Panc1 (cell line): Measurements from ENCODE around the gene CRISPLD2. TPM values are rescaled to one million over a fixed set of nuclear protein-coding genes. Genes with fewer than 3 reads are reported as not detected.
A peak's percentile ranks its signal among the peaks of the same experiment; 100 is the strongest.

Experiments used
- ATAC-seq: fragments of 200-7000 bp; cut with Tn5 transposase; 2 replicates; pipeline ENCODE4 v1.9.1; 2020; ENCODE audit warnings: mild to moderate bottlenecking, moderate library complexity
- BruUV-seq: library from RNA; stranded (reverse); fragments of 400-500 nt; replicated peaks from 2 replicates; lab custom pipeline; 2021; lab: Mats Ljungman, UMichigan
- CTCF ChIA-PET: fragments of 300-600 bp; sonication (Branson Sonifier 250); formaldehyde crosslinking; loops from one replicate; lab custom pipeline; 2022; ENCODE audit warnings: antibody characterized with exemption; lab: Charles Lee
- POLR2A ChIA-PET: fragments of 300-600 bp; sonication (Branson Sonifier 250); formaldehyde crosslinking; loops from one replicate; lab custom pipeline; 2022; ENCODE audit warnings: antibody characterized with exemption; lab: Charles Lee
- DNase-seq: peaks from one replicate; pipeline ENCODE4 v3.0.0-alpha.2; 2010; ENCODE audit warnings: low read depth, low spot score
- H3K27ac ChIP-seq: 2 replicates; pipeline ENCODE4 v1.5.1; 2011; ENCODE audit warnings: mild to moderate bottlenecking, low read length, inconsistent platforms
- H3K27me3 ChIP-seq: fragments of 200-500 bp; sonication (Bioruptor generic); 2 replicates; pipeline ENCODE4 v1.6.0; 2014; ENCODE audit warnings: low read length, inconsistent platforms; ENCODE audit not compliant: control insufficient read depth, insufficient read depth
- H3K36me3 ChIP-seq: fragments of 200-500 bp; sonication (Bioruptor generic); 2 replicates; pipeline ENCODE4 v1.5.1; 2014; ENCODE audit warnings: inconsistent platforms, mild to moderate bottlenecking, low read length, moderate library complexity; ENCODE audit not compliant: control insufficient read depth, insufficient read depth
- H3K4me1 ChIP-seq: 2 replicates; pipeline ENCODE4 v1.5.1; 2011; ENCODE audit warnings: inconsistent platforms, mild to moderate bottlenecking, low read length, moderate library complexity; ENCODE audit not compliant: control insufficient read depth, insufficient read depth
- H3K4me3 ChIP-seq, 2 experiments: 2 replicates each; pipeline ENCODE4 v1.5.1; 2011 to 2012; ENCODE audit warnings: low read depth in 2 of 2, low read length in 2 of 2, mild to moderate bottlenecking in 2 of 2, inconsistent platforms in 1 of 2, moderate library complexity in 1 of 2
- H3K9me3 ChIP-seq: fragments of 200-500 bp; sonication (Bioruptor generic); 2 replicates; pipeline ENCODE4 v1.5.1; 2014; ENCODE audit warnings: low read depth, mild to moderate bottlenecking, inconsistent platforms, low read length, moderate library complexity; ENCODE audit not compliant: control insufficient read depth, insufficient read depth
- CTCF ChIP-seq: fragments of 450-650 bp; IDR thresholded peaks from 2 replicates; pipeline ENCODE4 v1.5.1; 2017; ENCODE audit warnings: mild to moderate bottlenecking
- POLR2AphosphoS5 ChIP-seq: IDR thresholded peaks from 2 replicates; pipeline ENCODE4 v1.6.1; 2012; ENCODE audit warnings: mild to moderate bottlenecking, low read depth, low read length, moderate library complexity
- REST ChIP-seq, 2 experiments: IDR thresholded peaks; 2 replicates each; pipeline ENCODE4 v1.6.1; 2011 to 2012; ENCODE audit warnings: low read depth in 2 of 2, control low read depth in 1 of 2, low read length in 1 of 2, mild to moderate bottlenecking in 1 of 2, moderate library complexity in 1 of 2; ENCODE audit not compliant: insufficient read depth in 1 of 2
- SIN3A ChIP-seq: IDR thresholded peaks from 2 replicates; pipeline ENCODE4 v1.6.1; 2012; ENCODE audit warnings: low read depth, mild to moderate bottlenecking, low read length, moderate library complexity, borderline replicate concordance; ENCODE audit not compliant: insufficient read depth
- TCF7L2 ChIP-seq: IDR thresholded peaks from 2 replicates; pipeline ENCODE4 v1.6.1; 2011; ENCODE audit warnings: mild to moderate bottlenecking, low read depth, low read length, inconsistent platforms
- in situ Hi-C: cut with HindIII; loops from 2 replicates; pipeline ENCODE4 v1.10.0; 2016; ENCODE audit warnings: low sequenced_read_pairs, low pct_unique_long_range_greater_than_20kb
- intact Hi-C: fragments of 100-400 bp; cut with micrococcal nuclease; formaldehyde crosslinking; loops from one replicate; pipeline ENCODE4 v1.10.0; 2022; ENCODE audit not compliant: unreplicated experiment
- total RNA-seq: library from RNA; stranded (reverse); gene quantifications from one replicate; pipeline ENCODE4 v1.2.1, GENCODE V29; 2021; ENCODE audit not compliant: unreplicated experiment

The CRISPLD2 gene
- total RNA-seq, 1 experiment from 2014 or later = 12.9 TPM

GRCh38 chr16:84879569-84880487 is 60.0 kb downstream of the CRISPLD2 start:
- POLR2A ChIA-PET = no interaction called here
- Histone ChIP-seq H3K9me3 (no peaks in the 10 kb centered on the region), H3K36me3 (no peaks in the 10 kb centered on the region), H3K4me1 (no peaks in the 10 kb centered on the region), H3K27me3 (no peaks in the 10 kb centered on the region), H3K4me3 (no peak overlapping the region), H3K27ac (no peak overlapping the region)
- CTCF ChIA-PET = interaction anchor here (1.1 to 1.2 kb wide), 2 partner anchors 91 to 176 kb away, joined by 3 to 5 read pairs; no protein-coding TSS in a partner anchor
- in situ Hi-C loops (no loop called here), intact Hi-C loops (no loop called here)
- no TSS peak for BruUV-seq
- ATAC-seq (peak; percentile 75), DNase-seq (no peak)
- no peak for TF ChIP-seq REST (IDR thresholded peaks at IDR 0.05; ENCODE audit: insufficient read depth in 1 of 2, low read depth in 2 of 2, low read length in 1 of 2)
- no peak for TF ChIP-seq POLR2AphosphoS5
- TF ChIP-seq TCF7L2 = no peak

- in situ Hi-C loops = no loop called here
- CTCF ChIA-PET = no interaction called here
- no TSS peak for BruUV-seq
- no peak for TF ChIP-seq SIN3A
- no peak for TF ChIP-seq CTCF
- TF ChIP-seq POLR2AphosphoS5 = no peak
- TF ChIP-seq REST (IDR thresholded peaks at IDR 0.05; ENCODE audit: insufficient read depth in 1 of 2, low read depth in 2 of 2, low read length in 1 of 2) = no peak
- TF ChIP-seq TCF7L2 = no peak
- intact Hi-C loops = no loop called here
- Histone ChIP-seq H3K9me3 (no peaks in the 10 kb centered on the region), H3K4me3 (no peak overlapping the region), H3K27me3 (no peaks in the 10 kb centered on the region), H3K4me1 (no peaks in the 10 kb centered on the region), H3K27ac (no peak overlapping the region), H3K36me3 (no peaks in the 10 kb centered on the region)
- POLR2A ChIA-PET = no interaction called here
- ATAC-seq (no peak), DNase-seq (no peak)
These were observed 62.1 kb downstream of the CRISPLD2 start for GRCh38 chr16:84881702-84882521.
